CD4-positive, CD25-positive, alpha-beta regulatory T cell (primary cell): Measurements from ENCODE around the gene RANBP17. TPM values are rescaled to one million over a fixed set of nuclear protein-coding genes. Genes with fewer than 3 reads are reported as not detected.

ENCODE experiments used
- ATAC-seq, 2 donors: fragments of 150-1000 bp; cut with Tn5 transposase; one replicate each; pipeline ENCODE4 v1.10.0; 2021; ENCODE audit warnings: low read depth in 2 of 2, moderate number of reproducible peaks in 2 of 2, moderate library complexity in 1 of 2
- DNase-seq, 3 donors: peaks; one replicate each; pipeline versions ENCODE4 v3.0.0 to v3.0.0-alpha.2; 2012 to 2022; ENCODE audit warnings: mixed read lengths in 1 of 3
- H3K27ac ChIP-seq: one replicate; pipeline ENCODE4 v1.7.0; 2013; ENCODE audit warnings: mild to moderate bottlenecking, low read length; ENCODE audit not compliant: insufficient read depth, poor library complexity, severe bottlenecking
- H3K27me3 ChIP-seq: one replicate; pipeline ENCODE4 v1.7.0; 2013; ENCODE audit warnings: low read length; ENCODE audit not compliant: control insufficient read depth, insufficient read depth
- H3K36me3 ChIP-seq: one replicate; pipeline ENCODE4 v1.7.0; 2013; ENCODE audit warnings: mild to moderate bottlenecking, low read length, moderate library complexity; ENCODE audit not compliant: control insufficient read depth, insufficient read depth
- H3K4me1 ChIP-seq: 2 replicates; pipeline ENCODE4 v1.7.0; 2013; ENCODE audit warnings: mild to moderate bottlenecking, low read length; ENCODE audit not compliant: insufficient read depth, control insufficient read depth, poor library complexity, severe bottlenecking
- H3K4me3 ChIP-seq: one replicate; pipeline ENCODE4 v1.7.0; 2013; ENCODE audit warnings: low read depth, mild to moderate bottlenecking, low read length, moderate library complexity
- H3K9me3 ChIP-seq, 2 experiments: 1 replicate in 1 of 2; 2 replicates in 1 of 2; pipeline ENCODE4 v1.7.0; 2013; ENCODE audit warnings: low read length in 2 of 2, mild to moderate bottlenecking in 1 of 2, moderate library complexity in 1 of 2; ENCODE audit not compliant: control insufficient read depth in 2 of 2
- H3K27ac Mint-ChIP-seq, 3 donors: one replicate each; pipeline ENCODE4 v1.8.0; 2020 to 2022; ENCODE audit warnings: mild to moderate bottlenecking in 3 of 3, mixed read lengths in 3 of 3, moderate library complexity in 2 of 3
- H3K27me3 Mint-ChIP-seq: one replicate; pipeline ENCODE4 v1.8.0; 2022; ENCODE audit warnings: mild to moderate bottlenecking, mixed read lengths
- H3K36me3 Mint-ChIP-seq: one replicate; pipeline ENCODE4 v1.8.0; 2020; ENCODE audit warnings: mixed read lengths
- H3K4me1 Mint-ChIP-seq, 4 donors: one replicate each; pipeline ENCODE4 v1.8.0; 2020 to 2022; ENCODE audit warnings: mixed read lengths in 4 of 4, mild to moderate bottlenecking in 1 of 4
- H3K4me3 Mint-ChIP-seq, 4 donors: one replicate each; pipeline ENCODE4 v1.8.0; 2020 to 2022; ENCODE audit warnings: mild to moderate bottlenecking in 4 of 4, mixed read lengths in 4 of 4, moderate library complexity in 3 of 4
- H3K9me3 Mint-ChIP-seq, 7 donors: one replicate each; pipeline ENCODE4 v1.8.0; 2020 to 2022; ENCODE audit warnings: mixed read lengths in 7 of 7, mild to moderate bottlenecking in 3 of 7, moderate library complexity in 2 of 7
- polyA plus RNA-seq, 4 donors: library from polyadenylated mRNA; unstranded; fragments of 300-500 nt; fragmentation: Illumina TruSeq; gene quantifications; one replicate each; pipeline ENCODE4 v1.2.3, GENCODE V29; 2021
- total RNA-seq: library from RNA; stranded (reverse); gene quantifications from one replicate; pipeline ENCODE4 v1.2.3, GENCODE V29; 2022

The RANBP17 gene
- total and polyA plus RNA-seq, 5 donors from 2014 or later = not detected

DNA sequence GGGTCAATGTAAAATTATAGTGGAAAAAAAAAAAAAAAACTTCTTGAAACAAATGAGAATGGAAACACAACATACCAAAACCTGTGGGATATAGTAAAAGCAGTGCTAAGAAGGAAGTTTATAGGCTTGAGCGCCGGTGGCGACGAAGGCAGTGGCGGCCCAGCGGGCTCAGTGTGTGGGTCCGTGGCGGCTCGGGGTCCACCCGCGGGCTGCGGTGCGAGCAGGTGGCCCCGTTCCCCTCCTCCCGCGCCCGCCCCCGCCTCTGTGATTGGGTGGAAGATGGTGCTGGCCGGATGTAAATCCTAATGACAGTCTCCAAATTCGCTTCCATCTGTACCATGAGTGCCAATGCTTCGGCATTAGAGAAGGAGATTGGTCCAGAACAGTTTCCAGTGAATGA is 389.7 kb downstream of the RANBP17 start:
- no peak overlapping the region for H3K4me3 Mint-ChIP-seq
- ATAC-seq = no peak
- H3K27ac Mint-ChIP-seq = no peak overlapping the region
- no peaks in the 10 kb centered on the region for H3K36me3 Mint-ChIP-seq
- H3K27me3 Mint-ChIP-seq = peaks cover 12% of the 10 kb centered on the region
- no peaks in the 10 kb centered on the region for H3K4me1 ChIP-seq
- H3K4me1 Mint-ChIP-seq = no peaks in the 10 kb centered on the region
- H3K9me3 Mint-ChIP-seq = peaks cover 4 to 21% (median 11%) of the 10 kb centered on the region in 7 donors
- H3K4me3 ChIP-seq = no peak overlapping the region
- no peaks in the 10 kb centered on the region for H3K36me3 ChIP-seq
- H3K9me3 ChIP-seq = peaks cover 4 to 17% of the 10 kb centered on the region in 2 experiments
- no peak for DNase-seq
- no peak overlapping the region for H3K27ac ChIP-seq
- H3K27me3 ChIP-seq = peaks cover 3% of the 10 kb centered on the region

DNA sequence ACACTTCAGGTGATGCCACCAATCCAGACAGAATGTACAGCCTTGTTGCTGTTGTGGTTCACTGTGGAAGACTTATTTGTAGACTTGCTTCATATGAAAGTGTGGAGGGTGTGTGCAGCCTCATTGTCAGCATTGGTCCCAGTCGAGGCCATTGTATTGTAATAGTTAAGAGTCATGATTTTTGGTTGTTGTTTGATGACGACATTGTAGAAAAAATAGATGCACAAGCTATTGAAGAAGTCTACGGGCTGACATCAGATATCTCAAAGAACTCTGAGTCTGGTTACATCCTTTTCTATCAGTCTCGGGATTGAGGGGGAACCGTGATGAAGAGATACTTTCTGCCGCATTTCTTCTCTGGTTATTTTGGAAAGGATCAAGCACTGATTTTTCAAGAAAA is 390.9 kb downstream of the RANBP17 start:
- ATAC-seq (no peak), DNase-seq (no peak)
- Histone ChIP-seq H3K4me3 (no peak overlapping the region), H3K27me3 (no peaks in the 10 kb centered on the region), H3K27ac (no peak overlapping the region), H3K36me3 (no peaks in the 10 kb centered on the region), H3K9me3 (peaks cover 4 to 17% of the 10 kb centered on the region in 2 experiments), H3K4me1 (no peaks in the 10 kb centered on the region)
- Mint-ChIP-seq H3K36me3 (no peaks in the 10 kb centered on the region), H3K4me1 (no peaks in the 10 kb centered on the region), H3K9me3 (peaks cover 4 to 20% (median 10%) of the 10 kb centered on the region in 7 donors), H3K27ac (no peak overlapping the region), H3K27me3 (peaks cover 12% of the 10 kb centered on the region), H3K4me3 (no peak overlapping the region)

DNA sequence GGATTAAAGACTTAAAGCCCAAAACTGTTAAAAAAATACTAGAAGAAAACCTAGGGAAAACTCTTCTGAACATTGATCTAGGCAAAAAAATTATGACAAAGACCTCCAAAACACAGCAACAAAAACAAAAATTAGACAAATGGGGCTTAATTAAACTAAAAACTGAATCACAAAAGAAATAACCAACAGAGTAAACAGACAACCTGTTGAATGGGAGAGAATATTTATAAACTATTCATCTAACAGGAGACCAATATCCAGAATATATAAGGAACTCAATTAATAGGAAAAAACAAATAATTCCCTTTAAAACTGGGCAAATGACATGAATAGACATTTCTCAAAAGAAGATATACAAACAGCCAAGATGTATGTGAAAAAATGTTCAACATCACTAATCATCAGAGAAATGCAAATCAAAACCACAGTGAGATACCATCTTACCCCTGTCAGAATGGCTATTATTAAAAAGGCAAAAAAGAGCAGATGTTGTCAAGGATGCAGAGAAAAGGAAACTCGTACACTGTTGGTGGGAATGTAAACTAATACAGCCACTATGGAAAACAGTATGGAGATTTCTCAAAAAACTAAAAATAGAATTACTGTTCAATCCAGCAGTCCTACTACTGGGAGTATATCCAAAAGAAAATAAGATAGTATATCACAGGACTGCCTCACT is 397.1 kb downstream of the RANBP17 start:
- Histone ChIP-seq H3K4me1 (no peaks in the 10 kb centered on the region), H3K9me3 (no peaks in the 10 kb centered on the region), H3K27ac (no peak overlapping the region), H3K4me3 (no peak overlapping the region), H3K36me3 (no peaks in the 10 kb centered on the region), H3K27me3 (no peaks in the 10 kb centered on the region)
- Mint-ChIP-seq H3K4me3 (no peak overlapping the region), H3K27me3 (peaks cover 17% of the 10 kb centered on the region), H3K9me3 (no peaks in the 10 kb centered on the region), H3K27ac (no peak overlapping the region), H3K4me1 (no peaks in the 10 kb centered on the region), H3K36me3 (no peaks in the 10 kb centered on the region)
- DNase-seq (no peak), ATAC-seq (no peak)

DNA sequence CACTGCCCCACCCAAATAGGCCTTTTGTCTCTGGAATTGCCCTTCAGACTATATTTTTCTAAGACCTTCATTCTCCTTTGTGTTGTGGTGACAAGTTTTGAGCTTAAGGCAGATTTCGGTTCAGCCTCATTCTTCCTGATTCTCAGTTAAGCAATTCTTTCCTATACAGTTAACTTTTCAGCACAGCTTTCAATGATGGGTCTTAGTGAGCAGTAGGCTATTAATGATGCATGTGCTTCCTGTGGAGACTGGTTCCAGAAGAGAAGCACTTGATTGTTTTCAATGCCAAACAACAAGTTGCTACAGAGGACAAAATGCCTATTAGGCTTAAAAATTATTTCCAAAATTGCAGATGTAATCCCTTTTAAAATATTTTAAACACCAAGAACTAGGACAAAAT is 399.5 kb downstream of the RANBP17 start:
- Histone ChIP-seq H3K4me3 (no peak overlapping the region), H3K27me3 (no peaks in the 10 kb centered on the region), H3K9me3 (no peaks in the 10 kb centered on the region), H3K27ac (no peak overlapping the region), H3K36me3 (no peaks in the 10 kb centered on the region), H3K4me1 (no peaks in the 10 kb centered on the region)
- H3K4me1 Mint-ChIP-seq = peaks cover 0 to 9% (median 6%) of the 10 kb centered on the region in 4 donors
- no peak for ATAC-seq
- no peak for DNase-seq
- no peaks in the 10 kb centered on the region for H3K36me3 Mint-ChIP-seq
- peaks cover 25% of the 10 kb centered on the region for H3K27me3 Mint-ChIP-seq
- H3K4me3 Mint-ChIP-seq = no peak overlapping the region
- no peaks in the 10 kb centered on the region for H3K9me3 Mint-ChIP-seq
- H3K27ac Mint-ChIP-seq = no peak overlapping the region

DNA sequence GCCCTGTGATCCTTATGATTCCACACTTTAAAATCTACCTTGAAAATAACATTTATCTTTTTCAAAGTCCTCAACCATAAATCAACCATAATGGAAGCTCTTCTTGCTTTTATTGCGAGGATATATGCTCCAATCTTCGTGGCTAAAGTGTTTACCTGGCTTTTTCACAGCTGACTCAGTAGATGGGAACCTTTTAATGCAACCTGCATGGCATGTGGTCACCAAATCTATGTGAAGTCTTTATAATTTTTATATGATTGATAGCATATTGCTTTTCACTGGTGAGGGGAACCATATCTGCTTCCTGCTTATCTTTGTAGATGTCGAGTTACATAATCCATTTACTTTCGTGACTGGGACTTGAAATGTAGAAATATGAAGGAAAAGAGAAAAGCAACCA is 400.1 kb downstream of the RANBP17 start:
- H3K27ac Mint-ChIP-seq = no peak overlapping the region
- H3K27ac ChIP-seq = no peak overlapping the region
- no peak overlapping the region for H3K4me3 ChIP-seq
- no peak for DNase-seq
- H3K36me3 Mint-ChIP-seq = no peaks in the 10 kb centered on the region
- no peak for ATAC-seq
- peaks cover 0 to 9% (median 6%) of the 10 kb centered on the region in 4 donors for H3K4me1 Mint-ChIP-seq
- H3K9me3 ChIP-seq = no peaks in the 10 kb centered on the region
- H3K4me3 Mint-ChIP-seq = no peak overlapping the region
- H3K4me1 ChIP-seq = no peaks in the 10 kb centered on the region
- H3K36me3 ChIP-seq = no peaks in the 10 kb centered on the region
- peaks cover 25% of the 10 kb centered on the region for H3K27me3 Mint-ChIP-seq
- H3K27me3 ChIP-seq = no peaks in the 10 kb centered on the region
- no peaks in the 10 kb centered on the region for H3K9me3 Mint-ChIP-seq

DNA sequence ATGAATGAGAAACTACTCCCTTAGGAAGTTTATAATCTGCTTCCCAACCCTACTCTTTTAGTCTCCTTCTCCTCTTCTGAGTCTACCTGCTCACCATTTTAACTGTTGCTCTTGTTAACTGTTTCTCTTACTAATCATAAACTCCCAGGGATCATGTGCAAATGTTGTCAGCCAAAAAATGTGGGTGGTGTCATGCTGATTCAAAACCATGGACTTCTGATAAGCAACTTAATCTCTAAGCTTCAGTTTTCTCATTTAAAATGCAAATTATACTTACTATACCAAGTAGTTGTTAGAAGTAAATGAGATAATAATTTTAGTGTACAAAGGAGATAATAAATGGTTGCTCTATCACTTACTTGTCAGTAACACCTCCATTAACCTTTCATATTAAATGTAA is 401.4 kb downstream of the RANBP17 start:
- Histone ChIP-seq H3K4me1 (no peaks in the 10 kb centered on the region), H3K27me3 (no peaks in the 10 kb centered on the region), H3K27ac (no peak overlapping the region), H3K36me3 (no peaks in the 10 kb centered on the region), H3K9me3 (no peaks in the 10 kb centered on the region), H3K4me3 (no peak overlapping the region)
- Mint-ChIP-seq H3K27me3 (peaks cover 25% of the 10 kb centered on the region), H3K36me3 (no peaks in the 10 kb centered on the region), H3K27ac (no peak overlapping the region), H3K4me1 (peaks cover 0 to 9% (median 6%) of the 10 kb centered on the region in 4 donors), H3K9me3 (no peaks in the 10 kb centered on the region), H3K4me3 (no peak overlapping the region)
- ATAC-seq = no peak
- no peak for DNase-seq

DNA sequence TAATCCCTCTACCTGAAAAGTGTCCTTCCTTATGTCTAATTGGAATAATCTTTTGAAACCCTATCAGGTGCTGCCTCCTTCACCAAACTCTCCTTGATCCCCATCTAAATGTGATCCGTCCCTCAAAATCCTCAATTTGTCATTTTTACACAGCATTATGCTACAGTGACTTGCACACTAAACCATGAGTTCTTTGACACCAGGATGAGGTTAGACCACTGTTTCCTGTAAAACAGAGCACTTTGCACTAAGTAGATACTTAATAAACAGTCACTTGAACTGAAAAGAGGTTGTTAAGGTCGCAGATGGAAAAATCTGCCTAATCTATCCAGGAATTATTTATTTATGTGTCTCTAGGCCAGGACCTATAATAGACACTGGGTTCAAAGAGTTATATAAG is 403.0 kb downstream of the RANBP17 start:
- H3K27ac ChIP-seq = no peak overlapping the region
- Mint-ChIP-seq H3K36me3 (no peaks in the 10 kb centered on the region), H3K4me1 (peaks cover 0 to 9% (median 6%) of the 10 kb centered on the region in 4 donors), H3K9me3 (no peaks in the 10 kb centered on the region), H3K27me3 (peaks cover 32% of the 10 kb centered on the region), H3K27ac (peak overlapping the region in 1 of 3 donors; percentile 54), H3K4me3 (no peak overlapping the region)
- no peak overlapping the region for H3K4me3 ChIP-seq
- ATAC-seq = no peak
- DNase-seq = peak in 1 of 3 donors; percentile 21
- no peaks in the 10 kb centered on the region for H3K4me1 ChIP-seq
- no peaks in the 10 kb centered on the region for H3K36me3 ChIP-seq
- H3K9me3 ChIP-seq = no peaks in the 10 kb centered on the region
- no peaks in the 10 kb centered on the region for H3K27me3 ChIP-seq
